Measurements from ENCODE around the gene SEZ6L2.
"Not testable (repeated sequence)": the region's sequence is repeated elsewhere in the genome, so short reads cannot be mapped to it uniquely, and the experiment has no call there.

Gene SEZ6L2

GRCh38 chr16:29900888-29901606, 1.7 kb upstream of the SEZ6L2 start:
- H3K27ac Mint-ChIP-seq, result no peak overlapping the region
- DNase-seq (ENCODE audit: low spot score in 2 of 2) (no peak), ATAC-seq (no peak)
- peaks cover 1% of the 10 kb centered on the region for H3K36me3 Mint-ChIP-seq
- peak overlapping the region; percentile 78 for H3K4me3 Mint-ChIP-seq
- H3K9me3 Mint-ChIP-seq, result no peaks in the 10 kb centered on the region
- peaks cover 28% of the 10 kb centered on the region for H3K4me1 Mint-ChIP-seq

GRCh38 chr16:29900102-29900887, 945 bp upstream of the SEZ6L2 start, which contains the start of gene ASPHD1:
Gene ASPHD1 (plus strand): TSS chr16:29900488. CDS start chr16:29900972, 484 bp downstream.
- Mint-ChIP-seq H3K9me3 (no peaks in the 10 kb centered on the region), H3K4me3 (peak within 1 kb of the TSS; percentile 78), H3K27ac (no peak within 1 kb of the TSS), H3K36me3 (no peaks in the 10 kb centered on the region), H3K4me1 (peaks cover 28% of the 10 kb centered on the region)
- ATAC-seq (peak; percentile 88), DNase-seq (ENCODE audit: low spot score in 2 of 2) (peak in 1 of 2 donors; percentile 84)

DNA sequence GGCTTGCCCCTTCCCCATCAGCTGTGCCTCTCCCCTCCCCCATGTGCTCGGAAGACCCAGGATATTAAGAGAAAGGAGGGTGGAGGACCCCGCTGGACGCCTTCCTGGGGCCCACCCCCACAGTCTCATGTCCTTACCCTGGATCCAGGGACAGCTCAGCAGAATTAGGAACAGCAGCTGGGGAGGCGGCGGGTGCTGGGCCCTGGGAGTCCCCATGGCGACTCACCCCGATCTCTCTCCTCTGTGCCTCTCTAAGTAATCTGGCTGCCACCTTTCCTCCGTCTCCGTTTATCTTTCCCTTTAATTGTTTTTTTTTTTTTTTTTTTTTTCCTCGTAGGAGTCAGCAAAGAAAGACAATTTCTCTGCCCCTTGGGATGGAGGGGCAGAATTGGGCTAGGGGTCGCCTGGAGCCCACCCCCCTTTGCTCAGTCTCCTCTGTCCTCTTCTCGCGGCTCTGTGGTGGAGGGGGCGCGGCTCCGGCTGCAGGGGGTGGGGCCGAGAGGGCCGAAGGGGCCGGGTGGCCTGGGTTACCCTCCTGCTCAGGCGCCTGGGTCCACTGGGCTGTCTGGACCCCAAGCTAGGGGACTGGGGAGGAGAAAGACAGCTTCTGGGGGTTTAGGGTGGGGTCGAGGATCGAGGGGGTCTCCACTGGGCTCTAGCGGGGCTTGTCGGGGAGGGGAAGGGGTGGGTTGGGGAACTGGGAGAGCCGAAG, 390 bp downstream of the SEZ6L2 start:
- H3K9me3 Mint-ChIP-seq, result no peaks in the 10 kb centered on the region
- DNase-seq (ENCODE audit: low spot score in 2 of 2) (no peak), ATAC-seq (no peak)
- H3K4me1 Mint-ChIP-seq, result peaks cover 28% of the 10 kb centered on the region
- no peaks in the 10 kb centered on the region for H3K36me3 Mint-ChIP-seq
- no peak overlapping the region for H3K27ac Mint-ChIP-seq
- peak overlapping the region; percentile 78 for H3K4me3 Mint-ChIP-seq

- peaks cover 22% of the 10 kb centered on the region for H3K4me1 Mint-ChIP-seq
- H3K27ac Mint-ChIP-seq, result no peak overlapping the region
- no peaks in the 10 kb centered on the region for H3K9me3 Mint-ChIP-seq
- ATAC-seq (no peak), DNase-seq (ENCODE audit: low spot score in 2 of 2) (no peak)
- no peak overlapping the region for H3K4me3 Mint-ChIP-seq
- no peaks in the 10 kb centered on the region for H3K36me3 Mint-ChIP-seq
Measured at GRCh38 chr16:29898135-29898803, 1.1 kb downstream of the SEZ6L2 start.

- no peaks in the 10 kb centered on the region for H3K9me3 Mint-ChIP-seq
- H3K4me1 Mint-ChIP-seq, result peaks cover 22% of the 10 kb centered on the region
- no peaks in the 10 kb centered on the region for H3K36me3 Mint-ChIP-seq
- no peak for ATAC-seq
- H3K4me3 Mint-ChIP-seq, result no peak overlapping the region
- no peak overlapping the region for H3K27ac Mint-ChIP-seq
- no peak for DNase-seq (ENCODE audit: low spot score in 2 of 2)
Measured at GRCh38 chr16:29897333-29897732, 2.0 kb downstream of the SEZ6L2 start.

DNA sequence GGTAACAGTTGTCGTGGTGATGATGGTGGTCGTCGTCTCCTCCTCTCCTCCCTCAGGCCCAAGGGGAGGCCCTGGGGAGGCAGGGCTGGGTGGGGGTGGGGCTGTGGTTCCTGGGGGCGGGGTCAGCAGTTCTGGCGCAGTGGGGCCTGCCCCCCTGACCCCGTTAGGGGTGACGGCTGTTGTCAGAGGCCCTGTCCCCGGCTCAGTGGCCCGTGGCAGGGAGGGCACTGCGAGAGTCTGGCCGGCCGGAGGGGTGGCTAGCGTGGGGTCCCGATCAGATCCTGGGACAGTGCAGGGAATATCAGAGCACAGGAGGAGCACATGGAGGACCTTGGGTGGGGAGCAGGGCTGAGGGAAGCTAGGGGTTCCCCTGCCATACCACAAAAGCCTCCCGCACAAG, 2.5 kb downstream of the SEZ6L2 start:
- Mint-ChIP-seq H3K9me3 (no peaks in the 10 kb centered on the region), H3K27ac (no peak overlapping the region), H3K4me1 (peaks cover 22% of the 10 kb centered on the region), H3K4me3 (no peak overlapping the region), H3K36me3 (no peaks in the 10 kb centered on the region)
- ATAC-seq (no peak), DNase-seq (ENCODE audit: low spot score in 2 of 2) (no peak)

GRCh38 chr16:29894352-29894751, 5.0 kb downstream of the SEZ6L2 start:
- Mint-ChIP-seq H3K4me1 (peaks cover 13% of the 10 kb centered on the region), H3K4me3 (no peak overlapping the region), H3K9me3 (no peaks in the 10 kb centered on the region), H3K36me3 (no peaks in the 10 kb centered on the region), H3K27ac (no peak overlapping the region)
- DNase-seq (ENCODE audit: low spot score in 2 of 2), result no peak
- ATAC-seq, result no peak

DNA sequence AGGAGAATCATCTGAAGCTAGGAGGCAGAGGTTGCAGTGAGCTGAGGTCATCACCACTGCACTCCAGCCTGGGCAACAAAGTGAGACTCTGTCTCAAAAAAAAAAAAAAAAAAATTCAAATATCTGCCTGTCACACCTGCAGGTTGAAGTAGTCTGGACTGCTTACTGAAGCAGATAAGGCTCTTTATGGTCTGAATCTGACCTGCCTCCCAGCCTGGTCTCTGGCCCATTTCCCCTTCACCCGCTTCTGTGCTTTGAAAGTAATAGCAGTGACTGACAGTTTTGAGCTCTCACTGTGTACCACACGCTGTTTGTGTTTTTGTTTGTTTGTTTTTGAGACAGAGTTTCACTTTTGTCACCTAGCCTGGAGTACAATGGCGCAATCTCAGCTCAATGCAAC, 5.8 kb downstream of the SEZ6L2 start:
- DNase-seq (ENCODE audit: low spot score in 2 of 2), result no peak
- ATAC-seq, result no peak
- peaks cover 7% of the 10 kb centered on the region for H3K4me1 Mint-ChIP-seq
- no peak overlapping the region for H3K27ac Mint-ChIP-seq
- no peaks in the 10 kb centered on the region for H3K36me3 Mint-ChIP-seq
- H3K9me3 Mint-ChIP-seq, result no peaks in the 10 kb centered on the region
- H3K4me3 Mint-ChIP-seq, result no peak overlapping the region

- no peak overlapping the region for H3K27ac Mint-ChIP-seq
- no peak for ATAC-seq
Measured at GRCh38 chr16:29892458-29892813, 6.9 kb downstream of the SEZ6L2 start.

GRCh38 chr16:29891525-29892457, 7.6 kb downstream of the SEZ6L2 start:
- Mint-ChIP-seq H3K9me3 (no peaks in the 10 kb centered on the region), H3K36me3 (no peaks in the 10 kb centered on the region), H3K27ac (no peak overlapping the region), H3K4me1 (no peaks in the 10 kb centered on the region), H3K4me3 (no peak overlapping the region)
- no peak for ATAC-seq
- DNase-seq (ENCODE audit: low spot score in 2 of 2), result no peak

More at GRCh38 chr16:29892458-29892813, 6.9 kb downstream of the SEZ6L2 start:
- no peak overlapping the region for H3K4me3 Mint-ChIP-seq
- no peaks in the 10 kb centered on the region for H3K4me1 Mint-ChIP-seq
- no peak for DNase-seq (ENCODE audit: low spot score in 2 of 2)
- H3K9me3 Mint-ChIP-seq, result no peaks in the 10 kb centered on the region
- no peaks in the 10 kb centered on the region for H3K36me3 Mint-ChIP-seq

- not testable (repeated sequence) for H3K36me3 Mint-ChIP-seq; ATAC-seq; H3K4me1 Mint-ChIP-seq; H3K27ac Mint-ChIP-seq; H3K9me3 Mint-ChIP-seq; DNase-seq (ENCODE audit: low spot score in 2 of 2); H3K4me3 Mint-ChIP-seq
Measured at GRCh38 chr16:29889372-29889771, 10.0 kb downstream of the SEZ6L2 start.

DNA sequence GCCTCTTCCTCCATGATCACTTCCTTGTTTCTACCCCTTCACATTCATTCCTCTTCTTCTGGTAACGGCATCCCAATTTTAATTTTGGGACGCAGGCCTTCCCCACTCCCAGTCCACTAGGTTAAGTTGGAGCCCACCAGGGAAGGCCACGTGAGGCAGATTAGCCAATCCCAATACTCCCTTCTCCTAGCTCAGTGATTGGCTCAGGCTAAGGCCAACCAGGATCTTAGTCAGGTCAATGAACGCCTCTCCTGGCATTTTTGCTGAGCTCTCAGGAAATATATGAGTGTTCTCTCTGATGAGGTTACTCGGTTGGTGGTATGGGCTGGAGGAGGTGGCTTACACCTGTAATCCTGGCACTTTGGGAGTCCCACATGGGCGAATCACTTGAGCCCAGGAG, 15.4 kb downstream of the SEZ6L2 start:
- no peak for DNase-seq (ENCODE audit: low spot score in 2 of 2)
- H3K4me3 Mint-ChIP-seq, result no peak overlapping the region
- no peaks in the 10 kb centered on the region for H3K36me3 Mint-ChIP-seq
- H3K9me3 Mint-ChIP-seq, result no peaks in the 10 kb centered on the region
- H3K27ac Mint-ChIP-seq, result no peak overlapping the region
- ATAC-seq, result no peak
- H3K4me1 Mint-ChIP-seq, result no peaks in the 10 kb centered on the region

DNA sequence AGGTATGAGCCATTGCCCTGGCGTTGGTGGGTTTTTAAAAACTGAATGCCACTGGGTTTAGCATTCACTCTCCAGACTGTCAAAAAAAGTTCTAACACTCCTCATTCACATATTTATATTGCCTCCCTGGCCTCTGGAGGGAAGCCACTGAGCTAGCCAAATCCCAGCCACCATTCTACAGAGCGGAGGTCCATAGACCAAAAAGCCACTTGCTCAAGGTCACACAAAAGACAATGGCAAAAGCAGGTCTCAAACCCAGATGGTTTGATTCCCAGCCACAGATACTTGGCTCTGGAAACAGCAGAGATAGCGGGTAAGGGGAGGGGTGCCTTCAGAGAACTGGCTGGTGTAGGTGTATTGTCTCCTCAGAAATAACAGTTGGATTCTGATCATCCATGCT, 18.3 kb downstream of the SEZ6L2 start:
- H3K4me3 Mint-ChIP-seq, result no peak overlapping the region
- DNase-seq (ENCODE audit: low spot score in 2 of 2), result no peak

GRCh38 chr16:29878172-29878571, 21.2 kb downstream of the SEZ6L2 start:
- ATAC-seq (no peak), DNase-seq (ENCODE audit: low spot score in 2 of 2) (no peak)
- H3K4me1 Mint-ChIP-seq, result peaks cover 21% of the 10 kb centered on the region
- no peaks in the 10 kb centered on the region for H3K36me3 Mint-ChIP-seq
- no peak overlapping the region for H3K27ac Mint-ChIP-seq
- peak overlapping the region; percentile 70 for H3K4me3 Mint-ChIP-seq
- no peaks in the 10 kb centered on the region for H3K9me3 Mint-ChIP-seq

More for the DNA sequence above, 18.3 kb downstream of the SEZ6L2 start:
- no peaks in the 10 kb centered on the region for H3K36me3 Mint-ChIP-seq
- no peak for ATAC-seq
- peaks cover 19% of the 10 kb centered on the region for H3K4me1 Mint-ChIP-seq
- no peaks in the 10 kb centered on the region for H3K9me3 Mint-ChIP-seq
- no peak overlapping the region for H3K27ac Mint-ChIP-seq
